Nephron progenitor cell (in vitro differentiated cells): ENCODE results near the gene EGFR.

Experiments
- DNase-seq: peaks from one replicate; pipeline ENCODE4 v3.0.0; 2021
- H3K27ac Mint-ChIP-seq: 2 replicates; pipeline ENCODE4 v1.8.0; 2021; ENCODE audit warnings: mild to moderate bottlenecking, moderate library complexity, mixed read lengths
- H3K27me3 Mint-ChIP-seq: 2 replicates; pipeline ENCODE4 v1.8.0; 2021; ENCODE audit warnings: mild to moderate bottlenecking, low read depth, mixed read lengths; ENCODE audit not compliant: poor library complexity
- H3K36me3 Mint-ChIP-seq: 2 replicates; pipeline ENCODE4 v1.8.0; 2021; ENCODE audit warnings: low read depth, mixed read lengths
- H3K4me1 Mint-ChIP-seq: 2 replicates; pipeline ENCODE4 v1.8.0; 2021; ENCODE audit warnings: mixed read lengths
- H3K4me3 Mint-ChIP-seq: 2 replicates; pipeline ENCODE4 v1.8.0; 2021; ENCODE audit warnings: mild to moderate bottlenecking, moderate library complexity, mixed read lengths
- H3K9me3 Mint-ChIP-seq: 2 replicates; pipeline ENCODE4 v1.8.0; 2021; ENCODE audit warnings: mild to moderate bottlenecking, moderate library complexity, mixed read lengths
- TF ChIP-seq, protein P1 (sequence below): fragments of 200-600 bp; sonication (generic); IDR thresholded peaks from 2 replicates; pipeline ENCODE4 v1.5.0; 2021; ENCODE audit warnings: antibody characterized with exemption

Gene EGFR

DNA sequence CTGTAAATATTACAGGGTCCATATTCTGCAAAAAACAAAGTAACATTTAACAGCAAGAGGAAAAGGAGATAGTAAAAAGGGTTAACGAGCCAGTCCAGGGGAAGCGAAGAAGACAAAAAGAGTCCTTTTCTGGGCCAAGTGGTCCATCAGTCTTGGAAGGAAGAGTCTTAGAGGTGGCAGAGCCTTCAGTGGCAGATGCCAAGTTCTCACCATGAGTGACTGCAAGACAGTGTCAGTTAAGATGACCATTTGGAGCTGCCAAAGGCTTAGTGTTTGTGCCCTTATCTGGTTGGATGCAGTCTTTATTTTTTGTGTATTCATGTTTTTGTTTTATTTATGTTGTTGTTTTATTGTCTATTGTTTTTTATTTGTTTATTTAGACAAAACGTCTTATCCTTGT is 220.6 kb downstream of the EGFR start:
- TF ChIP-seq, protein P1, sequence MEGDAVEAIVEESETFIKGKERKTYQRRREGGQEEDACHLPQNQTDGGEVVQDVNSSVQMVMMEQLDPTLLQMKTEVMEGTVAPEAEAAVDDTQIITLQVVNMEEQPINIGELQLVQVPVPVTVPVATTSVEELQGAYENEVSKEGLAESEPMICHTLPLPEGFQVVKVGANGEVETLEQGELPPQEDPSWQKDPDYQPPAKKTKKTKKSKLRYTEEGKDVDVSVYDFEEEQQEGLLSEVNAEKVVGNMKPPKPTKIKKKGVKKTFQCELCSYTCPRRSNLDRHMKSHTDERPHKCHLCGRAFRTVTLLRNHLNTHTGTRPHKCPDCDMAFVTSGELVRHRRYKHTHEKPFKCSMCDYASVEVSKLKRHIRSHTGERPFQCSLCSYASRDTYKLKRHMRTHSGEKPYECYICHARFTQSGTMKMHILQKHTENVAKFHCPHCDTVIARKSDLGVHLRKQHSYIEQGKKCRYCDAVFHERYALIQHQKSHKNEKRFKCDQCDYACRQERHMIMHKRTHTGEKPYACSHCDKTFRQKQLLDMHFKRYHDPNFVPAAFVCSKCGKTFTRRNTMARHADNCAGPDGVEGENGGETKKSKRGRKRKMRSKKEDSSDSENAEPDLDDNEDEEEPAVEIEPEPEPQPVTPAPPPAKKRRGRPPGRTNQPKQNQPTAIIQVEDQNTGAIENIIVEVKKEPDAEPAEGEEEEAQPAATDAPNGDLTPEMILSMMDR, result no peak
- Mint-ChIP-seq H3K4me3 (no peak overlapping the region), H3K4me1 (no peaks in the 10 kb centered on the region), H3K36me3 (no peaks in the 10 kb centered on the region), H3K27ac (no peak overlapping the region), H3K9me3 (no peaks in the 10 kb centered on the region), H3K27me3 (peaks cover 25% of the 10 kb centered on the region)
- no peak for DNase-seq

DNA sequence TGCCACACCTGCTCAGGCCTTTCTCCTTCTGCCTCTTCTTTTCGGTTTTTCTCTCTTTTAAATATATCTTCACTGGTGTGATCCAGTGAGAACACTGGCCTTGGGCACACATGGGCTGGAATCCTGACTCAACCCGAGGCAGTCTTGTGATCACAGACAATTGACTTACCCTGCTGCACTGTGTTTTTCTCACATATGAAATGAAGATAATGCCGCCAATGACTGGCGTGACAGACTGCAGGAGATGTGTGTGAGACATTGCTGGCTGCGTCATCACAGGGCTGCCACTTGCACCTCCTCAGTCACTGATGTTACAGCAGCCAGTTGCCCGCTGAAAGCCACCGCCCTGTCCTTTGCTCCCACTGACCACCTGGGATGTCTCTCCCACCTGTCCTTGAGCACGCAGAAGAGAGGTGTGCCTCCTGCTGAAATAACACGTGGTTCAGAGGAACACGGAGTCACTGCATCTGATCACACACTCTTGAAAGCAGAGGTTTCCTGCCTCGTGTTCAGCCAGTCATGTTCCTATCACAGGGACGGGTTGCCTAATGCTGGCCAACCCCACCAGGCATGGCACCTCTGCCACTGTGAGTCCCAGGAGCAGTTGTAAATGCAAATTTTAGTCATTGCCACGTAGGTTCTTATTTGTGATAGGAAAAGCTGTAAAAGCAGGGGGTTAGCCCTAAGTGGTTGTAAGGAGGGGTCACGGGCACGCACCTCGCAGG is 221.8 kb downstream of the EGFR start:
- Mint-ChIP-seq H3K36me3 (no peaks in the 10 kb centered on the region), H3K4me3 (no peak overlapping the region), H3K9me3 (no peaks in the 10 kb centered on the region), H3K27me3 (peaks cover 23% of the 10 kb centered on the region), H3K4me1 (no peaks in the 10 kb centered on the region), H3K27ac (no peak overlapping the region)
- TF ChIP-seq, protein P1, result no peak
- DNase-seq, result no peak

DNA sequence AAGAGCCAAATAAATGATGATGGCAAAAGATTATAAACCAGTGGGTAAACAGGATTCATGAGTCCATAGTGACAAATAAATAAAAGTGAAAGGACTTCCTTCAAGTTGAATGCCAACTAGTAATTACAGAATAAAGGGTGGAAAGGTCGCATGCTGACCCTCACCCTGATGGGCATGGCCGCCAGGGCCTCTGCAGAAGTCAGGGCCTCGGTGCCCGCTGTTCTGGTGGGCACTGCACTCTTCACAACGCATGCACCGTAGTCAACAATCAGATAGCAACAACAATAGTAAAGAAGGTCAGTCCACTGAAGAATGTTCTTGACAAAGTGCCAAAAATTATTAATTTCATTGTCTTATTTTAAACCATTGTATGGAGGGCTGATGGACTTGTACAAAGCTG is 223.1 kb downstream of the EGFR start:
- TF ChIP-seq, protein P1, result no peak
- no peaks in the 10 kb centered on the region for H3K9me3 Mint-ChIP-seq
- H3K4me3 Mint-ChIP-seq, result no peak overlapping the region
- H3K27ac Mint-ChIP-seq, result no peak overlapping the region
- H3K27me3 Mint-ChIP-seq, result peaks cover 20% of the 10 kb centered on the region
- H3K36me3 Mint-ChIP-seq, result no peaks in the 10 kb centered on the region
- no peaks in the 10 kb centered on the region for H3K4me1 Mint-ChIP-seq
- DNase-seq, result no peak

DNA sequence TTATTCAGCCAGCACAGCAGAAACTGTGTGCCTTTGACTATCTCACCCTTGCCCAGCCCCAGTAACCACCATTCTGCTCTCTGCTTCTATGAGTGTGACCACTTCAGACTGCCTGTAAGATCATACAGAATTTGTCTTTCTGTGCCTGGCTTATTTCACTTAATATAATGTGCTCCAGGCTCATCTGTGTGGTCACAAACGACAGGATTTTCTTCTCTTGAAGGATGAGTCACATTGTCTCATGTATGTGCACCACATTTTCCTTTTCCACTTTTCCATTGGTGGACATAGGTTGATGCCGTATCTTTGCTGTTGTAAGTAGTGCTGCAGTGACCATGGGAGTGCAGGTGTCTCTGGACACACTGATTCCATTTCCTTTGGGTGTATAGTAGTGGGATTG is 223.8 kb downstream of the EGFR start:
- H3K4me3 Mint-ChIP-seq, result no peak overlapping the region
- DNase-seq, result no peak
- H3K27me3 Mint-ChIP-seq, result peaks cover 17% of the 10 kb centered on the region
- H3K4me1 Mint-ChIP-seq, result no peaks in the 10 kb centered on the region
- TF ChIP-seq, protein P1, result no peak
- no peaks in the 10 kb centered on the region for H3K9me3 Mint-ChIP-seq
- no peaks in the 10 kb centered on the region for H3K36me3 Mint-ChIP-seq
- H3K27ac Mint-ChIP-seq, result no peak overlapping the region

DNA sequence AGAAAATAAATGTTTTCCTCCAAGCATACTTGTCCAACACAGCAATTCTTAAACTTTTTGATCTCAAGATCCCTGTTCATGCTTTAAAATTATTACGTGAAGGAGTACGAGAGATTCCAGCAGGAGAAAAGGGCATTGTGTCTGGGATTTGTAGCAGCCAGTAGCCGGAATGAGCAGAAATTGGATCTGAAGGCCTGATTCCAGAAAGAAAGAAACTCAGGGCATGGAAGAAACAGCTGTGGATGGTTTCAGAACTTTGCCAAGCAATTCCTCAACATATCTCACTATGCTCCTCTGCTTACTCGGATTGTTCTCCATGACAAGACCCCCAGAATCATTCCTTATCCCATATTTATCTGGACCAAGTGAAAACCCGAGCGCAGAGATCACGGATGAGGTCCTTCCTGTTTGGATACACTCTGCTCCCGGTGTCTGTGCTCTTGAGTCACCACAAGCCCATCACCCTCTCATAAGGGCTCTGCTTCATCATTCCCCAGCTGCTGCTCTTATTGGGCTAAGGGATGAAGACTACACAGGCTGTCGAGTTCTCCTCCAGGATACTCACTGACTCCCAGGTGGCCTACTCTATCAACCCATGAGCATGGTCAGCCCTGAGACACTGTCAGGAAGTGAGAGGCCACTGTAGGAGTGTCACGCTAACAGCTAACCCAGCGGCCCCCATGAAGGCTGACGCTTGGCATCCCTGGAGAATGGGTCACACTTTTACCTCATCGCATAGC is 225.4 kb downstream of the EGFR start:
- Mint-ChIP-seq H3K4me3 (no peak overlapping the region), H3K36me3 (no peaks in the 10 kb centered on the region), H3K4me1 (no peaks in the 10 kb centered on the region), H3K27ac (no peak overlapping the region), H3K27me3 (peaks cover 17% of the 10 kb centered on the region), H3K9me3 (no peaks in the 10 kb centered on the region)
- no peak for DNase-seq
- TF ChIP-seq, protein P1, result no peak
